Hair follicular keratinocyte (primary cell): ENCODE results near the gene YARS2. TPM values are rescaled to one million over a fixed set of nuclear protein-coding genes. Genes with fewer than 3 reads are reported as not detected.

Experiments used
- total RNA-seq: library from RNA; depleted of rRNA; stranded (reverse); fragments of >200 nt; gene quantifications from 2 replicates; pipeline ENCODE4 v1.2.3, GENCODE V29; 2015

YARS2 gene
- 49.4 and 56.2 TPM in 2 replicates for total RNA-seq

GRCh38 chr12:32755654-32756475, at the start of gene YARS2:
TSS of gene YARS2 (minus strand) at chr12:32755897. CDS start at chr12:32755874, 23 bp downstream.

Other genes starting within 250 kb of the YARS2 start
- gene DNM1L, start 76.6 kb downstream of the YARS2 start, total RNA-seq = 77.6 and 79.3 TPM in 2 replicates
- gene PKP2, start 140.9 kb upstream of the YARS2 start, total RNA-seq = 37.1 and 39.8 TPM in 2 replicates